Activated CD8-positive, alpha-beta memory T cell treated with anti-CD3 and anti-CD28 coated beads, Interleukin-2, amount 50 U/mL, for 1 hour (primary cell): Measurements from ENCODE around the gene PHLDB3.
"Not testable (repeated sequence)": the region's sequence is repeated elsewhere in the genome, so short reads cannot be mapped to it uniquely, and the experiment has no call there.

Experiments
- DNase-seq: peaks from one replicate; pipeline ENCODE4 v3.0.0-alpha.2; 2020; ENCODE audit errors: extremely low read depth

The PHLDB3 gene

GRCh38 chr19:43444531-43445287, 59.8 kb downstream of the PHLDB3 start:
- DNase-seq = no peak

DNA sequence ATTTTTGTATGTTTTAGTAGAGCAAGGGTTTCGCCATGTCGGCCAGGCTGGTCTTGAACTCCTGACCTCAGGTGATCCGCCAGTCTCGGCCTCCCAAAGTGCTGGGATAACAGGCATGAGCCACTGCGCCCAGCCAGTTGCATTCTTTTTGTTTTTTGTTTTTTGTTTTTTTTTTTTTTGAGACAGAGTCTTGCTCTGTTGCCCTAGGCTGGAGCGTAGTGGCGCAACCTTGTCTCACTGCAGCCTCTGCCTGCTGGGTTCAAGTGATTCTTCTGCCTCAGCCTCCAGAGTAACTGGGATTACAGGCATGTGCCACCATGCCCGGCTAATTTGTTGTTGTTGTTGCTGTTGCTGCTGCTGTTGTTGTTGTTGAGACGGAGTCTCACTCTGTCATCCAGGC, 60.5 kb downstream of the PHLDB3 start:
- not testable (repeated sequence) for DNase-seq

- no peak for DNase-seq
These were observed 62.8 kb downstream of the PHLDB3 start for GRCh38 chr19:43441716-43442115.

DNA sequence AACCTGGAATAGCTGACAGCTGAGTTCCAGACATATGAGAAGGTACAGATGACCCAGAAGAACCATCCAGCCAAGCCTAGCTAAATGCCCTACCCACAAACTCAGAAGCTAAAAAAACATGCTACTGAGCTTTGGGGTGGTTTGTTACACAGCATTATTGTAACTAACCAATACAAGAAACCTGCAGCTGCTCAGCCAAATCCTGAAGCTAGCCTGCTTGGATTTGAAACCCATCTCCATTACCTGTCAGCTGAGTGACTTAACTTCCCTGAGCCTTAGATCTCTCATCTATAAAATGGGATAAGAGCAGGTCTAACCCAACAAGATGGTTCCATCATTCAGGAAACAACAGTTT, 64.9 kb downstream of the PHLDB3 start:
- no peak for DNase-seq

- peak; percentile 40 for DNase-seq
These were observed 65.4 kb downstream of the PHLDB3 start for GRCh38 chr19:43439032-43439708.

GRCh38 chr19:43438291-43439031, 66.1 kb downstream of the PHLDB3 start:
- DNase-seq = no peak

DNA sequence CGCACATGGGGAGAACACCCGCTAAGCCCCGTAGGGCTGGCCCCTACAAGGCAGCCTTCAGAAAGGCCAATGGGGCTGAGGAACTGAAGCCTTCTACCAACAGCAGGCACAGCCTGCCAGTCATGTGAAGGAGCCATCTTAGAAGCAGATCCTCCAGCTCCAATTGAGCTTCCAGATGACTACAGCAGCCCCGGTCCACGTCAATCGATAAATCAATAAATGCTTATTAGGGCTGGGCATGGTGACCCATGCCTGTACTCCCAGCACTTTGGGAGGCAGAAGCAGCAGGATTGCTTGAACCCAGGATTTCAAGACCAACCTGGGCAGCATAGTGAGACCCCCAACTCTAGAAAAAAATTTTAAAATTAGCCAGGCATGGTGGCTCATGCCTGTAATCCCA, 66.8 kb downstream of the PHLDB3 start:
- no peak for DNase-seq

DNA sequence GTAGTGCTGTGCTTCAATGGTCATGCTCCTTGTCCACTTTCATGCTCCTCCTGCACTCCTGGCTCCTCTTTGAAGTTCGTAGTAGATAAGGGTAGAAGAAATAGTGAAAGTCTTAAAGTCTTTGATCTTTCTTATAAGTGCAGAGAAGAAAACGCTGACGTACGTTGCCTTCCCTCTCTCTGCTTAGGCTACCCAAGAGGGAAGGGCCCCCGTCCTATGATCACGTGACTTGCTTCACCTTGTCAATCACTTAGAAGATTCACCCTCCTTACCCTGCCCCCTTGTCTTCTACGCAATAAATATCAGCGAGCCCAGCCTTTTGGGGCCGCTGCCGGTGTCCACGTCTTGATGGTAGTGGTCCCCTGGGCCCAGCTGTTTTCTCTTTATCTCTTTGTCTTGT, 67.3 kb downstream of the PHLDB3 start:
- DNase-seq = not testable (repeated sequence)

GRCh38 chr19:43435775-43436174, 68.8 kb downstream of the PHLDB3 start:
- DNase-seq = no peak

GRCh38 chr19:43433689-43434088, 70.9 kb downstream of the PHLDB3 start:
- DNase-seq = no peak

- no peak for DNase-seq
These were observed 71.2 kb downstream of the PHLDB3 start for GRCh38 chr19:43433358-43433673.

GRCh38 chr19:43430976-43431375, 73.6 kb downstream of the PHLDB3 start:
- DNase-seq = no peak

DNA sequence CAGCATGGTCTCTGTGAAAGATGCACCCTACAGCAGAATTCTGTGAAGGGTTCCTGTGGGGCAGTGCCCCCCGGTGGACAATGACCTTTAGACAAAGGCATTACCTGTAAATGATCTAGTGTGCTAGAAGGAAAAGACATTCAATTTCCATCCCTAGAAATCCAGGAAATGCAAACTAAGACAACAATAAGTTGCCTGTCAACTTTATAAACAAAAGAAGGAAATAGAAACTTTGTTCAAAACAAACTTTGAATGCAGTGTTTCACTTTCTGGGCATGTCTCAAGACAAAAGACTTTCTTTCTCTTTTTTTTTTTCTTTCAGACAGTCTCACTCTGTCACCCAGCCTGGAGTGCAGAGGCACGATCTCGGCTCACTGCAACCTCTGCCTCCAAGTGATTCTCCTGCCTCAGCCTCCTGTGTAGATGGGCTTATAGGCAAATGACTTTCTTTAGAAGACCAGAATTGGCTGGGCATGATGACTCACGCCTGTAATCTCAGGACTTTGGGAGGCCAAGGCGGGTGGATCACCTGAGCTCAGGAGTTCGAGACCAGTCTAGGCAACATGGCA, 74.3 kb downstream of the PHLDB3 start:
- DNase-seq = no peak

GRCh38 chr19:43429395-43429794, 75.2 kb downstream of the PHLDB3 start:
- DNase-seq = no peak

DNA sequence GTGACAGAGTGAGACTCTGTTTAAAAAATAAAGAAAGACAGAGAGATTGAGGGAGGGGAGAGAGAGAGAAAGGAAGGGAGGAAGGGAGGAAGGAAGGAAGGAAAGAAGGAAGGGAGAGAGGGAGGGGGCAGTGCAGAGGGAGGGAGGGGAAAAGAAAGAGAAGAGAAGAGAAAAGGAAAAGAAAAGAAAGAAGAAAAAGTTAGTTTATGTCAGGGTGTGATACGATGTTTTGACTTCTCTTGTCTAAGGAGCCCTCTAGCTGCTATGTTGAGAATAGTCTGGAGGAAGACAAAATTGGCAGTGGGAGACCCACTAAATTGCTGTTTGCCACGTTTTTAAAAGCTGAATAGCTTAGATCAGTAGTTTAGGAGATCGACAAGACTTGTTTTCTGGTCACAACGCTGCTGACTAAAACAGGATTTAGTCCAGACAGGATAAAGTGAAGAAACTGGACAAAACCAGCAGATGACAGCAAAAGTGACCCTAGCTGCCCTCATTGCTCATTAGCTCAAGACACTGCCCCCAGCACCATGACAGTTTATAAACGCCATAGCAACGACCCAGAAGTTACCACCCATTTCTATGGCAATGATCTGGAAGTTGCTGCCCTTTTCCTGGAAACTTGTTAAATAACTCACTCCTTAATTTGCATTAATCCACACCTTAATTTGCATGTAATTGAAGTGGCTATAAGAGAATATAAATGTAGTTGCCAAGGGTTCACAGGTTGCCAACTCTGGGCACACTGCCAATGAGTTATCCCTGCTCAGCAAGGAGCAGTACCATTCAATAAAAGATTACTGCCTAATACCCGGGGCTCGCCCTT, 78.8 kb downstream of the PHLDB3 start:
- DNase-seq = no peak
